ENCODE data around the gene PRR19. TPM values are rescaled to one million over a fixed set of nuclear protein-coding genes. Genes with fewer than 3 reads are reported as not detected.
"Not testable (repeated sequence)": the region's sequence is repeated elsewhere in the genome, so short reads cannot be mapped to it uniquely, and the experiment has no call there.

PRR19 gene, protein sequence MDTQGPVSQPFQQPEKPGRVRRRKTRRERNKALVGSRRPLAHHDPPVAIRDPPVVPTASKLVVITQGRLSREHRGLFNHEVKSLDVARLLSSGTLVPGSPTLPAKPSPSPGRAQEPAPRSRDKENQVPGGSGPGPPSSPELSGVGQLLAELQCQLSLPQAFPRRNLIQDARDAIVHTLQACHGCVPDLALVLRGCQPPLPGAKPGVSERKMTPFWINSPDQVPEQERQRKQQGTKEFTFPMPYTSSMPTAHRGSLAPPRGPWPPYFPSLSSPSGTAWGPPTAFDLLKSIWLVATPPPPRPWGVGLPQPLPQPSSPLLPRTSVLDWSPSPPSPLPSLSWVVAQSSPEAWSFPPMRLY
- polyA plus RNA-seq (ENCODE audit: insufficient read length) = 1.5 TPM
- long read RNA-seq, donor 1, partial matches to known transcripts = 0 of 3 reads
- long read RNA-seq, donor 1, other reads (novel, unspliced or antisense) = 0 of 3 reads
- long read RNA-seq, donor 2, partial matches to known transcripts = 0 of 1 reads
- long read RNA-seq, donor 2, other reads (novel, unspliced or antisense) = 0 of 1 reads
- long read RNA-seq, donor 3 = 0 reads
- long read RNA-seq, donor 4 = 0 reads
- long read RNA-seq, donor 5, partial matches to known transcripts = 0 of 4 reads
- long read RNA-seq, donor 5, other reads (novel, unspliced or antisense) = 0 of 4 reads
- long read RNA-seq, donor 6, partial matches to known transcripts = 51 of 157 reads
- long read RNA-seq, donor 6, other reads (novel, unspliced or antisense) = 106 of 157 reads
- long read RNA-seq, donor 7, partial matches to known transcripts = 0 of 5 reads
- long read RNA-seq, donor 7, other reads (novel, unspliced or antisense) = 0 of 5 reads
- long read RNA-seq, donor 8, partial matches to known transcripts = 0 of 1 reads
- long read RNA-seq, donor 8, other reads (novel, unspliced or antisense) = 0 of 1 reads

- no peak for DNase-seq
Observed at GRCh38 chr19:42301646-42302203, at the start of gene PRR19. Gene PRR19, plus strand, starts transcription at chr19:42302132. Its CDS starts 7,453 bp downstream, at chr19:42309585.

GRCh38 chr19:42252365-42253244 lies 49.3 kb upstream of the PRR19 start:
- peak; percentile 75 for DNase-seq

DNA sequence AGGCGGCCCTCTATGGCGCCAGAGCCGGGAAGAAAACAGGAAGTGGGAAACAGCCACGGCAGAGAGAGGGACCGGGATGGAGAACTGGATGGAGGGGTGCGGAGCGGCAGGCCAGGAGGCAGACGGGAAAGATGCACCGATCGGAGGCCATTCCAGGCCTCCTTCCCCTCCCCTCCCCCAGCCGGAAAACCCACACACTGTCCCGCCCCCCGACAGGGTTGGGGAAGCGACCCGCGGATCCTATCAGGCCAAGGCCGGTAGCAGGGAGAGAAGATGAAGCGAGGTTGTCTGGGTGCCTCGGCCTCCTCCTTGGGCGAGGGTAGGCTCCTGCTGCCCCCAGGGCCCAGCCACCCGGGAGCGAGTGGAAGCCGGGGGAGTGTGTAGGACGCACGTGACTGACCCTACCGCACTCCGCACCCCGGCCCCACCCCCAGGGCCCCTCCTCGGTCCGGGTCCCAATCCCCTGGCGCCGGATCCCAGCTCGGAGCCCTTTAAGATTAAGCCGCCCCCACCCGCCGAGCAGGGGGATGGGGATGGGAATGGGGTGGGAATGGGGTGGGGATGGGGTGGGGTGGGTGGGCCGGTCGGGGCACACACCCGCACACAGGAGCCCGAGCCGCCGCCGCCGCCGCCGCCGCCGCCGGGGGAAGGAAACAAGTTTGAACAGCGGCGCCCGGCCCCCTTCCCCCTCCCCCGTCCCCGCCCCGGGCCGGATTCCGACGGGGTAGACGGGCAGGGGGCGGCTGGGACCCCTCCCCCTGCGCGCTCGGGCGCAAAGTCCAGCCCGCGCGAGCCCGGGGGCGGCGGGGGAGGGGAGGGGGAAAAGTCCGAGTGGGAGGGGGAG lies 48.5 kb upstream of the PRR19 start:
- peak; percentile 71 for DNase-seq

- peak; percentile 81 for DNase-seq
Observed at GRCh38 chr19:42254089-42254849, 47.7 kb upstream of the PRR19 start.

GRCh38 chr19:42254850-42255765 lies 46.8 kb upstream of the PRR19 start, which contains the start of gene ERF:
Gene ERF, minus strand, starts transcription at chr19:42255128. Its CDS starts 129 bp downstream, at chr19:42254999.
- peak; percentile 94 for DNase-seq

DNA sequence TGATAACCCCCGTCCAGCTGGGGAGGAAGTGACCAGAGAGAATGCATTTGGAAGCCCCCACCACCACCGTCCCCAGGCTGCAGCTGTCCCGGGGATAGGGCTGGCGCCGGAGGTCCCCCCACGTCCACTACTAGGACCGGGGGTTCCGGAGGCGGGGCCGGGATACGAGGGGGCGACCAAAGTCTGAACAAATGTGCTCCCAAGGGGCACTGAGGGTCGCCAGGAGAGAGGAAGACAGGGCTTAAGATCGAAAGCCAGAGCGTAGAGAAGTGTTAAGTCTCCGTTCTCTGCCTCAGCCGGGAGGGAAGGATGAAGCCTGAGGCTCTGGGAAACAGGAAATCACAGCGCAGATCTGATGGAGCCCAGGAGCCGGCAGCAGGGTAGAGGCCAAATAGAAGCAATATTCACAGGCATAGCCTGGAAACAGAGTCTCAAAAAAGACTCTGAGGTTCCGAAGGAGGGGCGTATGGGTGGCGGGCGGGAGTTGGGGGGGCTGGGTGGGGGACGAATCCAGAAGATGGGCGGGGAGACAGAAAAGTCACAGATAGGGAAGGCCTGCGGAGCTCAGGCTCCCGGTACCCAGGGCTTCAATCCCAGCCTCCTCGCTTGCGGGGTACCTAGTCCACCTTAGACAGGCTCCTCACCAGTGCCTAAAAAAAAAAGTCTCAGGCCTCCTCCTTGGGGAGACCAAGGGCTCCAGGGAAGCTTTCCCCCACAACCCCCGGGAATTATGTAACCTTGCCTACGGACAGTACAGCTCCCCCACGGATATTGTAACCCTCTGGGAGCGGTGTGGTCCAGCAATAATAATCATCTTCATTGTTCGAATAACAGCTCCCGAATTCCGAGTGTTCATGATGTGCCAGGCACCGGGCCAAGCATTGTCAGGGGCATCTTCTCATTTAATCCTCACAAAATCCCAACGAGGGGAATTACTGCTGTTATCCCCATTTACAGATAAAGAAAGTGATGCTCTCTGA lies 45.9 kb upstream of the PRR19 start:
- DNase-seq = peak; percentile 54

DNA sequence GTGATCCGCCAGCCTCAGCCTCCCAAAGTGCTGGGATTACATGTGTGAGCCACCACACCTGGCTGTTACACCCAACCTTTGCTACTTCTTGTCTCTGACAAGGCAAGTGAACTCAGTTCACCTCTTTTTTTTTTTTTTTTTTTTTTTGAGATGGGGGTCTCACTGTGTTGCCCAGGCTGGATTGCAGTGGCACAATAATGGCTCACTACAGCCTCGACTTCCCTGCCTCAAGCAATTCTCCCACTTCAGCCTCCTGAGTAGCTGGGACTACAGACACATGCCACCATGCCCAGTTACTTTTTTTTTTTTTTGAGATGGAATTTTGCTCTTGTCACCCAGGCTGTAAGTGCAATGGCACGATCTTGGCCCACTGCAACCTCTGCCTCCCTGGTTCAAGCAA lies 44.1 kb upstream of the PRR19 start:
- DNase-seq = not testable (repeated sequence)

GRCh38 chr19:42261763-42262162 lies 40.2 kb upstream of the PRR19 start:
- no peak for DNase-seq

- DNase-seq = not testable (repeated sequence)
Observed at GRCh38 chr19:42266105-42266504, 35.8 kb upstream of the PRR19 start.

GRCh38 chr19:42266928-42267603 lies 34.9 kb upstream of the PRR19 start:
- DNase-seq = not testable (repeated sequence)

DNA sequence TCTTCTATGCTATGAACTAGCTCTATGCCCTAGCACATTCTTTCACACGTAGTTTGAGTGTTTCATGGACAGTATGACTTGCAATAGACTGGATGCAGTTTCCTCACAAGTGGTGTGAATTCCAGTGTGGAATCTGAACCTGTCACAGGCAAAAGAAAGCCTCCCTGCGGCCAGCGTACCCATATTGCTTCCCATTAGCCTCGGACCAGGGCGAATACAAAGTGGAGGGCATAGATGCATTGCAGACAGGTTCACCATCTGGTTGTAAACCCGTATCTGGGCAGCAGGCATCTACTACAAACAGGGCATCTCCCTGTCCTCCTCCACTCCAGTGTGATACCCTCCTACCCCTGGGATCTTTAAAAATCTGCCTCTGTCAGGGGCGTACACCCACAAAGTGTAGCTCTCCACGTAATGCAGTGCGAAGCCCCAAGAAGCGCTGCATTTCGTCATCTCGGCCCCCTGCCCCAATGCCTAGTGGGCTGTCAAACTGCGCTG lies 34.2 kb upstream of the PRR19 start:
- DNase-seq = no peak

DNA sequence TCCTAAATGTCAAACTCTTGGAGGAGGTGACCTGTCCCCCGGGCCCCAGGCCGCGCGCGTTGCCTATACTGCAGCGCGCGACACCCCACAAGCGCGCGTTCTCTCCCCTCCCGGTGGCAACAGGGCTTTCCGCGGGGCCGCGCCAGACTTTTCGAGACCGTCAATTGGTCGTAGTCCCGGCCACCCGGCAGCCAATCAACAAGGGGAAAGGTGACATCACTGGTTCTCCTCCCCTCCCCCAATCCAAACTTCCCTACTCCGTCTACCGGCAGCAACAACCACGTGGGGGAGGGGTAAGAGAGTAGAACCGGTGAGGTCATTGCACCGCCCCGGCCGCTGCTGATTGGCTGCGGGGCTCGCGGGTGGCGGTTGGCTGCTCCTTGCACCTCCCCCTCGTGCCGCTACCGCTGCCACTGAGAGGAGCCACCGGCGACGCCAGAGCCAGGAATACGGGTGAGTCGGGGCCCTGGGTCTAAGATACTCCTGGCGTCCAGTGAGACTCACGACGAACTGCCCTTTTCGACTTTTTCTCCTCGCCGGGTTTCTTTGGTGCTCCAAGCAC lies 33.7 kb upstream of the PRR19 start:
- DNase-seq = peak; percentile 100

GRCh38 chr19:42268704-42269477 lies 33.0 kb upstream of the PRR19 start, which contains the start of gene CIC:
Gene CIC, plus strand, starts transcription at chr19:42269252. Its CDS starts 2,532 bp downstream, at chr19:42271784.
- peak; percentile 100 for DNase-seq

DNA sequence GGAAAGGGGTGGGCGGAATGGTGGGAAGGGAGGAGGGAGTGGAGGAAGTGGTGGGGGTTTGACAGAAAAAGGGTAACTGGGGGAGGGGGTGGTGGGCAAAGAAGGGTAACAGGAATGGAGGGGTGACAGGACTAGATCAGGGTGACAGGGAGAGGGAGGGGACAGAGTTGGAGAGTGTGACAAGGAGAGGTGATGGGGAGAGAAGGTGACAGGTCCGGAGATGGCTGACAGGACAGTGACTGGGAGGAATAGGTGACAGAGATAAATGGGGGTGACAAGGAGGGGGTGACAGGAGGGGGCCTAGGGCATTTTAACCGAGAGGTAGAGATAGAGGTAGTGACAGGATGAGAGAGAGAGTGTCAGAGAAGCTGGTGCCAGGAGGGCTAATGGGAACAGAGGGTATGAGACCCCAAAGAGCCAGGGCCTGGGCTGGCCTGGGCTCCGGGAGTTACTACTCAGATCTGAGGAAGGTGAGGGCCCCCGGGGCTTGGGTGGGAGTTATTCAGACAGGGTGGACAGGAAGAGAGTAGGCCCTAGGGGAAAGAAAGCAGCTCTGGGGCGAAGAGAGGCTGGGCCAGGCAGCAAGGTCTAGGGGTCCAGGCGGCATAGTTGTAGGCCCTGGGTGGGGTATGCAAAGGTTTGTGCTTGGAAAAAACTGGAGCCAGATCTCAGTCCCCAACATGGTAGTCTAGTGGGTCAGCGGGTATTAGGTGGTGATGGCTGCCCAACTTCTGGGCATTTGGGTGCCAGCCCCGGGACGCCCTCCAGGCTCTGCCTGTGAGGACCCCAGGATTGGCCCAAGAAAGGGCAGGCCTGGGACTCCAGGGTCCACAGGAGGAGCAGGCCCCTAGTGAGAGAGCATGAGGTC lies 32.2 kb upstream of the PRR19 start:
- no peak for DNase-seq
